ENCODE data around the gene SEPTIN2.
A peak's percentile ranks its signal among the peaks of the same experiment; 100 is the strongest.

SEPTIN2 gene

GRCh38 chr2:241350878-241351639 lies 35.3 kb downstream of the SEPTIN2 start:
- H3K27ac Mint-ChIP-seq = no peak overlapping the region
- H3K36me3 Mint-ChIP-seq = peaks cover 9% of the 10 kb centered on the region
- no peaks in the 10 kb centered on the region for H3K9me3 Mint-ChIP-seq
- no peaks in the 10 kb centered on the region for H3K27me3 Mint-ChIP-seq
- no peak overlapping the region for H3K4me3 Mint-ChIP-seq
- H3K4me1 Mint-ChIP-seq = no peaks in the 10 kb centered on the region

- Mint-ChIP-seq H3K36me3 (peaks cover 9% of the 10 kb centered on the region), H3K4me3 (no peak overlapping the region), H3K27me3 (no peaks in the 10 kb centered on the region), H3K9me3 (no peaks in the 10 kb centered on the region), H3K27ac (no peak overlapping the region), H3K4me1 (no peaks in the 10 kb centered on the region)
Measured at GRCh38 chr2:241351640-241352031, 35.9 kb downstream of the SEPTIN2 start.

- Mint-ChIP-seq H3K27me3 (no peaks in the 10 kb centered on the region), H3K36me3 (peaks cover 9% of the 10 kb centered on the region)
Measured at GRCh38 chr2:241352227-241352626, 36.5 kb downstream of the SEPTIN2 start.

GRCh38 chr2:241354668-241355658 lies 39.2 kb downstream of the SEPTIN2 start:
- H3K9me3 Mint-ChIP-seq = no peaks in the 10 kb centered on the region
- H3K27ac Mint-ChIP-seq = no peak overlapping the region
- peaks cover 22% of the 10 kb centered on the region for H3K4me1 Mint-ChIP-seq

More at GRCh38 chr2:241352227-241352626, 36.5 kb downstream of the SEPTIN2 start:
- H3K4me1 Mint-ChIP-seq = peaks cover 4% of the 10 kb centered on the region
- no peak overlapping the region for H3K4me3 Mint-ChIP-seq
- no peak overlapping the region for H3K27ac Mint-ChIP-seq
- no peaks in the 10 kb centered on the region for H3K9me3 Mint-ChIP-seq

GRCh38 chr2:241355983-241356870 lies 40.5 kb downstream of the SEPTIN2 start, which contains the start of gene FARP2:
FARP2 (plus strand) TSS chr2:241356285; CDS start chr2:241373108, 16,823 bp downstream.
- peak within 1 kb of the TSS; percentile 86 for H3K27ac Mint-ChIP-seq
- no peaks in the 10 kb centered on the region for H3K9me3 Mint-ChIP-seq
- peaks cover 24% of the 10 kb centered on the region for H3K4me1 Mint-ChIP-seq
- peak within 1 kb of the TSS; percentile 86 for H3K4me3 Mint-ChIP-seq
- no peaks in the 10 kb centered on the region for H3K36me3 Mint-ChIP-seq
- no peaks in the 10 kb centered on the region for H3K27me3 Mint-ChIP-seq

More at GRCh38 chr2:241354668-241355658, 39.2 kb downstream of the SEPTIN2 start:
- Mint-ChIP-seq H3K27me3 (no peaks in the 10 kb centered on the region), H3K36me3 (peaks cover 6% of the 10 kb centered on the region), H3K4me3 (no peak overlapping the region)

GRCh38 chr2:241356871-241357260 lies 41.1 kb downstream of the SEPTIN2 start:
- no peaks in the 10 kb centered on the region for H3K9me3 Mint-ChIP-seq
- no peaks in the 10 kb centered on the region for H3K27me3 Mint-ChIP-seq
- H3K4me1 Mint-ChIP-seq = peaks cover 27% of the 10 kb centered on the region
- no peak overlapping the region for H3K27ac Mint-ChIP-seq
- H3K4me3 Mint-ChIP-seq = peak overlapping the region; percentile 86
- H3K36me3 Mint-ChIP-seq = no peaks in the 10 kb centered on the region

GRCh38 chr2:241357531-241357930 lies 41.8 kb downstream of the SEPTIN2 start:
- Mint-ChIP-seq H3K27ac (no peak overlapping the region), H3K9me3 (no peaks in the 10 kb centered on the region), H3K36me3 (no peaks in the 10 kb centered on the region), H3K27me3 (no peaks in the 10 kb centered on the region), H3K4me3 (peak overlapping the region; percentile 86), H3K4me1 (peaks cover 27% of the 10 kb centered on the region)

GRCh38 chr2:241358470-241358869 lies 42.7 kb downstream of the SEPTIN2 start:
- Mint-ChIP-seq H3K9me3 (no peaks in the 10 kb centered on the region), H3K4me1 (peaks cover 27% of the 10 kb centered on the region), H3K36me3 (no peaks in the 10 kb centered on the region), H3K4me3 (peak overlapping the region; percentile 43), H3K27me3 (no peaks in the 10 kb centered on the region), H3K27ac (no peak overlapping the region)

- Mint-ChIP-seq H3K27me3 (no peaks in the 10 kb centered on the region), H3K4me1 (peaks cover 27% of the 10 kb centered on the region), H3K4me3 (no peak overlapping the region), H3K27ac (no peak overlapping the region), H3K36me3 (no peaks in the 10 kb centered on the region), H3K9me3 (no peaks in the 10 kb centered on the region)
Measured at GRCh38 chr2:241359481-241360045, 43.8 kb downstream of the SEPTIN2 start.

- H3K27ac Mint-ChIP-seq = no peak overlapping the region
Measured at GRCh38 chr2:241363426-241363825, 47.7 kb downstream of the SEPTIN2 start.

GRCh38 chr2:241364781-241365180 lies 49.1 kb downstream of the SEPTIN2 start:
- Mint-ChIP-seq H3K27me3 (no peaks in the 10 kb centered on the region), H3K9me3 (no peaks in the 10 kb centered on the region), H3K4me3 (no peak overlapping the region), H3K36me3 (no peaks in the 10 kb centered on the region), H3K27ac (no peak overlapping the region), H3K4me1 (peaks cover 9% of the 10 kb centered on the region)

More at GRCh38 chr2:241363426-241363825, 47.7 kb downstream of the SEPTIN2 start:
- H3K36me3 Mint-ChIP-seq = no peaks in the 10 kb centered on the region
- no peaks in the 10 kb centered on the region for H3K9me3 Mint-ChIP-seq
- H3K4me1 Mint-ChIP-seq = peaks cover 18% of the 10 kb centered on the region
- H3K4me3 Mint-ChIP-seq = no peak overlapping the region
- H3K27me3 Mint-ChIP-seq = no peaks in the 10 kb centered on the region

- no peak overlapping the region for H3K4me3 Mint-ChIP-seq
- H3K4me1 Mint-ChIP-seq = peaks cover 4% of the 10 kb centered on the region
- no peaks in the 10 kb centered on the region for H3K27me3 Mint-ChIP-seq
- no peak overlapping the region for H3K27ac Mint-ChIP-seq
- no peaks in the 10 kb centered on the region for H3K9me3 Mint-ChIP-seq
- no peaks in the 10 kb centered on the region for H3K36me3 Mint-ChIP-seq
Measured at GRCh38 chr2:241366678-241367077, 51.0 kb downstream of the SEPTIN2 start.

- Mint-ChIP-seq H3K9me3 (no peaks in the 10 kb centered on the region), H3K4me3 (no peak overlapping the region), H3K27me3 (no peaks in the 10 kb centered on the region), H3K36me3 (peaks cover 6% of the 10 kb centered on the region), H3K27ac (no peak overlapping the region), H3K4me1 (peaks cover 4% of the 10 kb centered on the region)
Measured at GRCh38 chr2:241368643-241369042, 52.9 kb downstream of the SEPTIN2 start.

- H3K27me3 Mint-ChIP-seq = no peaks in the 10 kb centered on the region
- H3K9me3 Mint-ChIP-seq = no peaks in the 10 kb centered on the region
- H3K4me3 Mint-ChIP-seq = no peak overlapping the region
- peaks cover 8% of the 10 kb centered on the region for H3K36me3 Mint-ChIP-seq
- H3K27ac Mint-ChIP-seq = no peak overlapping the region
- H3K4me1 Mint-ChIP-seq = no peaks in the 10 kb centered on the region
Measured at GRCh38 chr2:241372361-241372992, 56.8 kb downstream of the SEPTIN2 start.
